Panc1 (cell line): ENCODE measurements around the gene ELMO1. TPM values are rescaled to one million over a fixed set of nuclear protein-coding genes. Genes with fewer than 3 reads are reported as not detected.

Experiments used
- ATAC-seq: fragments of 200-7000 bp; cut with Tn5 transposase; 2 replicates; pipeline ENCODE4 v1.9.1; 2020; ENCODE audit warnings: mild to moderate bottlenecking, moderate library complexity
- BruUV-seq: library from RNA; stranded (reverse); fragments of 400-500 nt; replicated peaks from 2 replicates; lab custom pipeline; 2021; lab: Mats Ljungman, UMichigan
- CTCF ChIA-PET: fragments of 300-600 bp; sonication (Branson Sonifier 250); formaldehyde crosslinking; loops from one replicate; lab custom pipeline; 2022; ENCODE audit warnings: antibody characterized with exemption; lab: Charles Lee
- POLR2A ChIA-PET: fragments of 300-600 bp; sonication (Branson Sonifier 250); formaldehyde crosslinking; loops from one replicate; lab custom pipeline; 2022; ENCODE audit warnings: antibody characterized with exemption; lab: Charles Lee
- DNase-seq: peaks from one replicate; pipeline ENCODE4 v3.0.0-alpha.2; 2010; ENCODE audit warnings: low read depth, low spot score
- H3K27ac ChIP-seq: 2 replicates; pipeline ENCODE4 v1.5.1; 2011; ENCODE audit warnings: mild to moderate bottlenecking, low read length, inconsistent platforms
- H3K27me3 ChIP-seq: fragments of 200-500 bp; sonication (Bioruptor generic); 2 replicates; pipeline ENCODE4 v1.6.0; 2014; ENCODE audit warnings: low read length, inconsistent platforms; ENCODE audit not compliant: control insufficient read depth, insufficient read depth
- H3K36me3 ChIP-seq: fragments of 200-500 bp; sonication (Bioruptor generic); 2 replicates; pipeline ENCODE4 v1.5.1; 2014; ENCODE audit warnings: inconsistent platforms, mild to moderate bottlenecking, low read length, moderate library complexity; ENCODE audit not compliant: control insufficient read depth, insufficient read depth
- H3K4me1 ChIP-seq: 2 replicates; pipeline ENCODE4 v1.5.1; 2011; ENCODE audit warnings: inconsistent platforms, mild to moderate bottlenecking, low read length, moderate library complexity; ENCODE audit not compliant: control insufficient read depth, insufficient read depth
- H3K4me3 ChIP-seq, 2 experiments: 2 replicates each; pipeline ENCODE4 v1.5.1; 2011 to 2012; ENCODE audit warnings: low read depth in 2 of 2, low read length in 2 of 2, mild to moderate bottlenecking in 2 of 2, inconsistent platforms in 1 of 2, moderate library complexity in 1 of 2
- H3K9me3 ChIP-seq: fragments of 200-500 bp; sonication (Bioruptor generic); 2 replicates; pipeline ENCODE4 v1.5.1; 2014; ENCODE audit warnings: low read depth, mild to moderate bottlenecking, inconsistent platforms, low read length, moderate library complexity; ENCODE audit not compliant: control insufficient read depth, insufficient read depth
- POLR2AphosphoS5 ChIP-seq: IDR thresholded peaks from 2 replicates; pipeline ENCODE4 v1.6.1; 2012; ENCODE audit warnings: mild to moderate bottlenecking, low read depth, low read length, moderate library complexity
- REST ChIP-seq, 2 experiments: IDR thresholded peaks; 2 replicates each; pipeline ENCODE4 v1.6.1; 2011 to 2012; ENCODE audit warnings: low read depth in 2 of 2, control low read depth in 1 of 2, low read length in 1 of 2, mild to moderate bottlenecking in 1 of 2, moderate library complexity in 1 of 2; ENCODE audit not compliant: insufficient read depth in 1 of 2
- SIN3A ChIP-seq: IDR thresholded peaks from 2 replicates; pipeline ENCODE4 v1.6.1; 2012; ENCODE audit warnings: low read depth, mild to moderate bottlenecking, low read length, moderate library complexity, borderline replicate concordance; ENCODE audit not compliant: insufficient read depth
- TCF7L2 ChIP-seq: IDR thresholded peaks from 2 replicates; pipeline ENCODE4 v1.6.1; 2011; ENCODE audit warnings: mild to moderate bottlenecking, low read depth, low read length, inconsistent platforms
- in situ Hi-C: cut with HindIII; loops from 2 replicates; pipeline ENCODE4 v1.10.0; 2016; ENCODE audit warnings: low sequenced_read_pairs, low pct_unique_long_range_greater_than_20kb
- intact Hi-C: fragments of 100-400 bp; cut with micrococcal nuclease; formaldehyde crosslinking; loops from one replicate; pipeline ENCODE4 v1.10.0; 2022; ENCODE audit not compliant: unreplicated experiment
- total RNA-seq: library from RNA; stranded (reverse); gene quantifications from one replicate; pipeline ENCODE4 v1.2.1, GENCODE V29; 2021; ENCODE audit not compliant: unreplicated experiment
- TF ChIP-seq, protein P1 (sequence below): fragments of 450-650 bp; IDR thresholded peaks from 2 replicates; pipeline ENCODE4 v1.5.1; 2017; ENCODE audit warnings: mild to moderate bottlenecking

ELMO1 gene
- total RNA-seq, 1 experiment from 2014 or later, result 0.80 TPM

GRCh38 chr7:37009125-37009675 is 439.5 kb downstream of the ELMO1 start:
- H3K36me3 ChIP-seq, result no peaks in the 10 kb centered on the region

DNA sequence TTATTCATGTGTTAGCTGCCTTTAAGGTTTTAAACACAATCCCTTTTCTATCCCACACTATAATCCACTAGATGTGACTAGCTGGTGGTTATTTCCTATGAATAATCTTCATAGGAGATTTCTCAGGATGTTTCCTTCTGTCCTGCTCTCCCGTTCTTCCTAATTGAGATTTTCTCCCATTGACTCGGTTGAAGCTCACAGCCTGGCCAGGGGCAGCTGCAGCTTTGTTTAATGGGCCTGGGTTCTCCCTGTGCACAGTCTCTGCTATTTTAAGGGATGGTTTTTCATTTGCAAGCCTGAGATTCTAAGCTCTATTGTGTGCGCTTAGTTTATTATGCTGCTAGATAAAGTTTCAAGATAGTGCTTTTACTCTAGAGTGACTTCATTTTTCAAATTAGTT is 441.0 kb downstream of the ELMO1 start:
- ATAC-seq, result no peak
- POLR2A ChIA-PET, result no interaction called here
- in situ Hi-C loops, result no loop called here

More at GRCh38 chr7:37009125-37009675, 439.5 kb downstream of the ELMO1 start:
- no TSS peak for BruUV-seq
- TF ChIP-seq POLR2AphosphoS5 (no peak), REST (IDR thresholded peaks at IDR 0.05; ENCODE audit: insufficient read depth in 1 of 2, low read depth in 2 of 2, low read length in 1 of 2) (no peak), TCF7L2 (no peak), SIN3A (no peak)
- TF ChIP-seq, protein P1, sequence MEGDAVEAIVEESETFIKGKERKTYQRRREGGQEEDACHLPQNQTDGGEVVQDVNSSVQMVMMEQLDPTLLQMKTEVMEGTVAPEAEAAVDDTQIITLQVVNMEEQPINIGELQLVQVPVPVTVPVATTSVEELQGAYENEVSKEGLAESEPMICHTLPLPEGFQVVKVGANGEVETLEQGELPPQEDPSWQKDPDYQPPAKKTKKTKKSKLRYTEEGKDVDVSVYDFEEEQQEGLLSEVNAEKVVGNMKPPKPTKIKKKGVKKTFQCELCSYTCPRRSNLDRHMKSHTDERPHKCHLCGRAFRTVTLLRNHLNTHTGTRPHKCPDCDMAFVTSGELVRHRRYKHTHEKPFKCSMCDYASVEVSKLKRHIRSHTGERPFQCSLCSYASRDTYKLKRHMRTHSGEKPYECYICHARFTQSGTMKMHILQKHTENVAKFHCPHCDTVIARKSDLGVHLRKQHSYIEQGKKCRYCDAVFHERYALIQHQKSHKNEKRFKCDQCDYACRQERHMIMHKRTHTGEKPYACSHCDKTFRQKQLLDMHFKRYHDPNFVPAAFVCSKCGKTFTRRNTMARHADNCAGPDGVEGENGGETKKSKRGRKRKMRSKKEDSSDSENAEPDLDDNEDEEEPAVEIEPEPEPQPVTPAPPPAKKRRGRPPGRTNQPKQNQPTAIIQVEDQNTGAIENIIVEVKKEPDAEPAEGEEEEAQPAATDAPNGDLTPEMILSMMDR, result no peak
- in situ Hi-C loops, result no loop called here
- POLR2A ChIA-PET, result no interaction called here
- DNase-seq (no peak), ATAC-seq (no peak)
- Histone ChIP-seq H3K4me1 (no peaks in the 10 kb centered on the region), H3K27ac (no peak overlapping the region), H3K4me3 (no peak overlapping the region), H3K27me3 (no peaks in the 10 kb centered on the region), H3K9me3 (no peaks in the 10 kb centered on the region)
- intact Hi-C loops, result no loop called here
- CTCF ChIA-PET, result no interaction called here

More for the DNA sequence above, 441.0 kb downstream of the ELMO1 start:
- intact Hi-C loops, result no loop called here
- TF ChIP-seq POLR2AphosphoS5, result no peak
- no peak for TF ChIP-seq REST (IDR thresholded peaks at IDR 0.05; ENCODE audit: insufficient read depth in 1 of 2, low read depth in 2 of 2, low read length in 1 of 2)
- TF ChIP-seq, protein P1, result no peak
- TF ChIP-seq SIN3A, result no peak
- TF ChIP-seq TCF7L2, result no peak
- Histone ChIP-seq H3K27me3 (no peaks in the 10 kb centered on the region), H3K4me3 (no peak overlapping the region), H3K27ac (no peak overlapping the region), H3K36me3 (no peaks in the 10 kb centered on the region), H3K4me1 (no peaks in the 10 kb centered on the region), H3K9me3 (no peaks in the 10 kb centered on the region)
- no peak for DNase-seq
- no TSS peak for BruUV-seq
- CTCF ChIA-PET, result no interaction called here
